ENCODE measurements around the gene TMEM167B.

DNA sequence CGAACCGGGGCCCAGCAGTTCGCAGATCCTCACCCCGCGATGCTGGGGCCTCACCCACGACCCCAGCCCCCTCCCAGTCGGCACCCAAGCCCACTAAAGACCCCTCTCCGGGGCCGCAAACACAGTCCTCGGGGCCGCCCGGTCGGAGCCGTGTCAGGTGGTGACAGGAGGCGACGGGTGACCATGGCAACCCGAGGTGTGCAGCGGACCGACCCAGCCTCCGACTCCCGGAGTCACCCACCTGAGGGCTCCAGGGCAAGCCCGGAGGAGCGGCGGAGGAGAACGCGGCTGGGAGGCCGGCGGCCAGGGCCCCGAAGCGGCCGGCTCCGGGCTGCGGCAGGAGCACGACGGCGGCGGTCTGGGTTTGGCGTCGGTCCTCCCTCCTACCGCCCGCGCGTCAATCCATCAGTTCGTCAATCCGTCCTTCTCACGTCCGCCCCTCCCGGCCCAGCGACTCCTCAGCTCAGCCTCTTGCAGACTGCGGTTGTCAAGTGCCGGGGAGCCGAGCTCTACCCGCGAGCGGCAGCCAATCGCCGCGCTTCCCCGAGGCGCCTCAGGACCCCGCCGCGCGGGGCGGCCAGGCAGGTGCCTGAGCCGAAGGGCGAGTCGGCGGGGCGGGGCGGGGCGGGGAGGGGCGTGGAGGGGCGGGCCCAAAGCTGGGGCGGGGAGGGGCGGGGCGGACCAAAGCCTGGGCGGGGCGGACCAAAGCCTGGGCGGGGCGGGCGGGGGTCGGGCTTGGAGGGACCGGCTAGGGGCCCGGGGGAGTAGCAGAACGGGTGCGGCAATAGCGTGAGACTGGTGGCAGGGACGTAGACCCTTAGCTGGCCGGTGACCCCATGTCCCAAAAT lies 48.7 kb upstream of the TMEM167B start, which contains the start of gene WDR47:
- TF ChIP-seq POLR2A (IDR thresholded peaks at IDR 0.05) = peak; percentile 66
- TF ChIP-seq, protein P1, sequence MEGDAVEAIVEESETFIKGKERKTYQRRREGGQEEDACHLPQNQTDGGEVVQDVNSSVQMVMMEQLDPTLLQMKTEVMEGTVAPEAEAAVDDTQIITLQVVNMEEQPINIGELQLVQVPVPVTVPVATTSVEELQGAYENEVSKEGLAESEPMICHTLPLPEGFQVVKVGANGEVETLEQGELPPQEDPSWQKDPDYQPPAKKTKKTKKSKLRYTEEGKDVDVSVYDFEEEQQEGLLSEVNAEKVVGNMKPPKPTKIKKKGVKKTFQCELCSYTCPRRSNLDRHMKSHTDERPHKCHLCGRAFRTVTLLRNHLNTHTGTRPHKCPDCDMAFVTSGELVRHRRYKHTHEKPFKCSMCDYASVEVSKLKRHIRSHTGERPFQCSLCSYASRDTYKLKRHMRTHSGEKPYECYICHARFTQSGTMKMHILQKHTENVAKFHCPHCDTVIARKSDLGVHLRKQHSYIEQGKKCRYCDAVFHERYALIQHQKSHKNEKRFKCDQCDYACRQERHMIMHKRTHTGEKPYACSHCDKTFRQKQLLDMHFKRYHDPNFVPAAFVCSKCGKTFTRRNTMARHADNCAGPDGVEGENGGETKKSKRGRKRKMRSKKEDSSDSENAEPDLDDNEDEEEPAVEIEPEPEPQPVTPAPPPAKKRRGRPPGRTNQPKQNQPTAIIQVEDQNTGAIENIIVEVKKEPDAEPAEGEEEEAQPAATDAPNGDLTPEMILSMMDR (IDR thresholded peaks at IDR 0.05) = no peak

All from testis (tissue), 2 donors.